Retinal pigment epithelial cell (primary cell): ENCODE data around the gene STAB1.

Source experiments
- DNase-seq: peaks from one replicate; pipeline ENCODE4 v3.0.0-alpha.2; 2010; ENCODE audit warnings: low read depth
- H3K4me3 ChIP-seq: 2 replicates; pipeline ENCODE4 v1.5.1; 2011; ENCODE audit warnings: mild to moderate bottlenecking, low read length, control low read depth, moderate library complexity
- CTCF ChIP-seq: conservative IDR thresholded peaks from 2 replicates; pipeline ENCODE4 v1.5.1; 2011; ENCODE audit warnings: low read depth, low read length, control low read depth, inconsistent platforms

Gene STAB1

DNA sequence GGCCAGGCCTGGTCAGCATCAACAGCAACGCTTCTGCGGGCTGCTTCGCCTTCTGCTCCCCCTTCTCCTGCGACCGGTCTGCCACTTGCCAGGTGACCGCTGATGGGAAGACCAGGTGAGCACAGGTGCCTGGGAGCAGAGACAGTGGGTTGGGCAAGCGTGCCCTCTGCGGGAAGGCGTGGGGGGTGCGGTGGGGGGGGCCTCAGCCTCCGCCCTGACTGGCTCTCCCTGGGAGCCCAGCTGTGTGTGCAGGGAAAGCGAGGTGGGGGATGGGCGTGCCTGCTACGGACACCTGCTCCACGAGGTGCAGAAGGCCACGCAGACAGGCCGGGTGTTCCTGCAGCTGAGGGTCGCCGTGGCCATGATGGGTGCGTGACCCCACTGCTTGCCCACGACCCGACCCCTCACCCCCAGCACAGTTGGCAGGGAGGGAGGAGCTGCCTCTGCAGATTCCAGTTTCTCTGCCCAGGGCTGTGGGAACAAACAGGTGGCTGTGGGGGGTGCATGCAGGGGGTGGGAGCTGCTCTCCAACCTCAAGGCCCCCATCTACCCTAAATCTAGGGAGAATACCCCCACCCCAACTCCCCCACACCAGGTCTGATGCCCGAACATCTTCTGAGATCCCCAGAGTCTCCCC lies 8.8 kb downstream of the STAB1 start:
- DNase-seq: no peak
- no peak overlapping the region for H3K4me3 ChIP-seq
- TF ChIP-seq CTCF: no peak

- no peak for DNase-seq
- no peak overlapping the region for H3K4me3 ChIP-seq
- TF ChIP-seq CTCF: no peak
Observed at GRCh38 chr3:52504977-52505376, 9.8 kb downstream of the STAB1 start.

DNA sequence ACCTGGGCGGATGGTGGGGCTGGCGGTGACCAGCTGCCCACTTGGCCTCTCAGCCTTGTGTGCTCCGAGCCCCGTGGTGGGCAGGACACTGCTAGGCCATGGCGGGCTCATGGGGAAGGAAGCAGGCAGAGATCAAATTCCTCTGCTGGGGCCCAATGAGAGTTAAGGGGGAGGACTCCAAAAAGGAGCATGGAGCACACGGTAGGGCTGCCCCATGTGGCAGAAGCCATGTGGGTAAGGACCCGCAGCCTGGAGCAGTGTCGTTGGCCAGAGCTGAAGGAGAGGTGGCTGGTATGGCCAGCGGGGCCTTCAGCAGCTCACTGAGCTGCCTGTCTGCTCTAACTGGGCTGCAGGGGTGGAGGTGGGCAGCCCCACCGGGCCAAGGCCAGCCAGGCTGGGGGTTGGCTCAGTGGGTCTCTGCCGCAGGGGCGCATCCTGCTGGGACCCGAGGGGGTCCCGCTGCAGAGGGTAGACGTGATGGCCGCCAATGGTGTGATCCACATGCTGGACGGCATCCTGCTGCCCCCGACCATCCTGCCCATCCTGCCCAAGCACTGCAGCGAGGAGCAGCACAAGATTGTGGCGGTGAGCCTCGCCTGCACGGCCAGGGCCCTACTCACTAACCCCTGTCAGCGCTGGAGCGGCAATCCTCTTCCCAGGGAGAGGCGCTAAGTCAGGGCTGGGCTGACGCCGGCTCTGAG lies 11.3 kb downstream of the STAB1 start:
- no peak for DNase-seq
- no peak overlapping the region for H3K4me3 ChIP-seq
- no peak for TF ChIP-seq CTCF

DNA sequence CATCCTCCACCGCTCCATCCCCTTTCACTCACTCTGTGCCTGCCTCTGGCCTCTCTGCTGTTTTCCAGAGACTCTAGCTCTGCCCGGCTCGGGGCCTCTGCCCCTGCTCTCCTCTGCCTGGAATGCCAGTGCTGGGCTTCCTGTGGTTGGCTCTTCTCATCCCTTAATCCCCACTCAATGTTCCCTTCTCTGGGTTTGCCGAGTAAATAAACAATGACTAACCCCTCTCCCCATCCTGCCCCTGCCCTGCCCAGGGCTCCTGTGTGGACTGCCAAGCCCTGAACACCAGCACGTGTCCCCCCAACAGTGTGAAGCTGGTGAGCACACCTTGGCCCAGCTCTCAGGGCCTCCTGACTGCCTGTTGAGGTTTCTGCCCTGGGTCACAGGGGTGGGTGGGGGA lies 12.2 kb downstream of the STAB1 start:
- no peak for TF ChIP-seq CTCF
- H3K4me3 ChIP-seq: no peak overlapping the region
- DNase-seq: peak; percentile 91

DNA sequence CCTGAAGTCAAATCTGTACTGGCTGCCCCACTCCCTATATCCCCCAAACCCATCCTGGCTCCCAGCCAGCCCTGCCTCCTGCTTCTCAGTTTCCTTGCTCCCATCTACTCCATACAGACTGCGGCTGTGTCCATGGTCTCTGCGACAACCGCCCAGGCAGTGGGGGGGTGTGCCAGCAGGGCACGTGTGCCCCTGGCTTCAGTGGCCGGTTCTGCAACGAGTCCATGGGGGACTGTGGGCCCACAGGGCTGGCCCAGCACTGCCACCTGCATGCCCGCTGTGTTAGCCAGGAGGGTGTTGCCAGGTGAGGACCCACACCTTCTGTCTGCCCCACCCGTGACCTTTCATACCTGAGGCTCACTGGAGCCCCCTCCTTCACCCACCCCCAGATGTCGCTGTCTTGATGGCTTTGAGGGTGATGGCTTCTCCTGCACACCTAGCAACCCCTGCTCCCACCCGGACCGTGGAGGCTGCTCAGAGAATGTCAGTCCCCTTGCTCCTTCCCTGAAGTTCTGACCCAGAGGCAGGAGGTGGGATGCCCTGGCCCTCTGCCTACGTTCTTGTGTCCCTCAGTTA lies 14.7 kb downstream of the STAB1 start:
- TF ChIP-seq CTCF: no peak
- no peak overlapping the region for H3K4me3 ChIP-seq
- DNase-seq: no peak

- no peak for TF ChIP-seq CTCF
- no peak overlapping the region for H3K4me3 ChIP-seq
- DNase-seq: no peak
Observed at GRCh38 chr3:52511509-52511908, 16.4 kb downstream of the STAB1 start.

DNA sequence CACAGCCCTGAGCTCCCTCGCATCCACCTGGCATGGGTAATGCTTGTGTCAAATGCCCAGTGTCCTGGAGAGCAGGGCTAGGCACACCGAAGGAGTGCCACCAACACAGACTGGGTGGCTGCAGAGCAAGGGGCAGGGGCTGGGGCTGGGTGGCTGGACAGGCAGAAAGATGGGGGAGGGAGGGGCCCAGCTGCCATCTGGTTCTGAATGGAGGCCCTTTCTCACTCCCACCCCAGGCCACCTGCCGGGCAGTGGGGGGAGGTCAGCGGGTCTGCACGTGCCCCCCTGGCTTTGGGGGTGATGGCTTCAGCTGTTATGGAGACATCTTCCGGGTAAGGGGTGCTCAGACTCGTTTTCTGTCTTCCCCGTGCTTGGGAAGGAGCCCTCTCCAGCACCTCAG lies 17.0 kb downstream of the STAB1 start:
- TF ChIP-seq CTCF: no peak
- DNase-seq: no peak
- H3K4me3 ChIP-seq: no peak overlapping the region
